GM18858 (cell line): ENCODE results near the gene VPS35L.
"Not testable (repeated sequence)": the region's sequence is repeated elsewhere in the genome, so short reads cannot be mapped to it uniquely, and the experiment has no call there.

ENCODE experiments used
- ATAC-seq: cut with Tn5 transposase; IDR thresholded peaks from one replicate; pipeline ENCODE4 v1.9.1; 2021; ENCODE audit not compliant: unreplicated experiment

VPS35L gene

GRCh38 chr16:19709381-19710136 lies 154.1 kb downstream of the VPS35L start:
- no peak for ATAC-seq

- ATAC-seq = no peak
Observed at GRCh38 chr16:19710191-19710908, 154.8 kb downstream of the VPS35L start.

GRCh38 chr16:19710991-19711545 lies 155.6 kb downstream of the VPS35L start:
- ATAC-seq = no peak

GRCh38 chr16:19711643-19712042 lies 156.1 kb downstream of the VPS35L start:
- no peak for ATAC-seq

GRCh38 chr16:19712418-19713058 lies 157.0 kb downstream of the VPS35L start:
- no peak for ATAC-seq

- ATAC-seq = no peak
Observed at GRCh38 chr16:19713697-19714096, 158.2 kb downstream of the VPS35L start.

- no peak for ATAC-seq
Observed at GRCh38 chr16:19715566-19715965, 160.1 kb downstream of the VPS35L start.

GRCh38 chr16:19716183-19716582 lies 160.7 kb downstream of the VPS35L start:
- ATAC-seq = no peak

GRCh38 chr16:19716728-19717127 lies 161.2 kb downstream of the VPS35L start:
- not testable (repeated sequence) for ATAC-seq

- ATAC-seq = no peak
Observed at GRCh38 chr16:19717314-19717713, 161.8 kb downstream of the VPS35L start.

GRCh38 chr16:19717741-19718623 lies 162.5 kb downstream of the VPS35L start, which contains the start of the genes IQCK and KNOP1:
Gene IQCK (plus strand): TSS chr16:19718271. CDS start chr16:19718307, 36 bp downstream.
Gene KNOP1 (minus strand): TSS chr16:19718227. CDS start chr16:19715035, 3,192 bp downstream.
- peak; percentile 73 for ATAC-seq

GRCh38 chr16:19718624-19718965 lies 163.1 kb downstream of the VPS35L start:
- no peak for ATAC-seq

- ATAC-seq = no peak
Observed at GRCh38 chr16:19722269-19722952, 166.9 kb downstream of the VPS35L start.

- no peak for ATAC-seq
Observed at GRCh38 chr16:19722981-19723380, 167.5 kb downstream of the VPS35L start.

- no peak for ATAC-seq
Observed at GRCh38 chr16:19728636-19728965, 173.1 kb downstream of the VPS35L start.

GRCh38 chr16:19733551-19733950 lies 178.0 kb downstream of the VPS35L start:
- no peak for ATAC-seq

GRCh38 chr16:19735074-19735867 lies 179.8 kb downstream of the VPS35L start:
- ATAC-seq = no peak

GRCh38 chr16:19737306-19738038 lies 182.0 kb downstream of the VPS35L start:
- no peak for ATAC-seq

GRCh38 chr16:19741354-19741753 lies 185.9 kb downstream of the VPS35L start:
- no peak for ATAC-seq
